ENCODE measurements around the gene PTPRK. TPM values are rescaled to one million over a fixed set of nuclear protein-coding genes. Genes with fewer than 3 reads are reported as not detected.

PTPRK gene
- total RNA-seq, 2 donors from 2014 or later = 60.6 to 121 TPM

DNA sequence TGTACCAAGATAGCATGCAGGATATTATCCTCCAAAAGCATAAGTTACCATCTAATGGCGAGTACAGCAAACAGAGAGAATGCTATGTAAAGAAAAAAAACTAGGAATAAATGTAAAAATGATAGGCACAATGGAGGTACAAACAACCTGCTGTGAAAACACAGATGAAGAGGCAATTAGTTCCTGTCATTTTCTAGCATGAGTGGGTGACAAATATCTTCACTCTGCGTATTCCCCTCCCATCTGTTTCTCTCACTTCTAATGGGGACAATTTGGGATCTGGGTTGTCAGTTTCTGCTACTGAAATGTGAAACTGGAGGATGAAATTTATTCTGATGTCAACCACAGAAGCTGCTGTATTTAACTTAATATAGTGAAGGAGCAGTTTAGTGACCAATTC, 11.7 kb upstream of the PTPRK start:
- no peaks in the 10 kb centered on the region for H3K36me3 ChIP-seq (replicated peaks in 1 of 2; ENCODE audit: insufficient read depth in 1 of 2, low read depth in 2 of 2)
- TF ChIP-seq, protein P1, sequence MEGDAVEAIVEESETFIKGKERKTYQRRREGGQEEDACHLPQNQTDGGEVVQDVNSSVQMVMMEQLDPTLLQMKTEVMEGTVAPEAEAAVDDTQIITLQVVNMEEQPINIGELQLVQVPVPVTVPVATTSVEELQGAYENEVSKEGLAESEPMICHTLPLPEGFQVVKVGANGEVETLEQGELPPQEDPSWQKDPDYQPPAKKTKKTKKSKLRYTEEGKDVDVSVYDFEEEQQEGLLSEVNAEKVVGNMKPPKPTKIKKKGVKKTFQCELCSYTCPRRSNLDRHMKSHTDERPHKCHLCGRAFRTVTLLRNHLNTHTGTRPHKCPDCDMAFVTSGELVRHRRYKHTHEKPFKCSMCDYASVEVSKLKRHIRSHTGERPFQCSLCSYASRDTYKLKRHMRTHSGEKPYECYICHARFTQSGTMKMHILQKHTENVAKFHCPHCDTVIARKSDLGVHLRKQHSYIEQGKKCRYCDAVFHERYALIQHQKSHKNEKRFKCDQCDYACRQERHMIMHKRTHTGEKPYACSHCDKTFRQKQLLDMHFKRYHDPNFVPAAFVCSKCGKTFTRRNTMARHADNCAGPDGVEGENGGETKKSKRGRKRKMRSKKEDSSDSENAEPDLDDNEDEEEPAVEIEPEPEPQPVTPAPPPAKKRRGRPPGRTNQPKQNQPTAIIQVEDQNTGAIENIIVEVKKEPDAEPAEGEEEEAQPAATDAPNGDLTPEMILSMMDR (IDR thresholded peaks at IDR 0.05) = no peak
- no peak for TF ChIP-seq POLR2A (IDR thresholded peaks at IDR 0.05)
- no peaks in the 10 kb centered on the region for H3K27me3 ChIP-seq
- no peaks in the 10 kb centered on the region for H3K4me1 ChIP-seq
- 70 to 83% methylated on average over 2 of the region's 2 CpGs for WGBS, 2 donors
- ATAC-seq = no peak
- H3K9me3 ChIP-seq = no peaks in the 10 kb centered on the region
- H3K4me3 ChIP-seq = no peak overlapping the region
- intact Hi-C loops (cut with DNase I) = no loop called here
- no peak overlapping the region for H3K27ac ChIP-seq
- no peak for DNase-seq

DNA sequence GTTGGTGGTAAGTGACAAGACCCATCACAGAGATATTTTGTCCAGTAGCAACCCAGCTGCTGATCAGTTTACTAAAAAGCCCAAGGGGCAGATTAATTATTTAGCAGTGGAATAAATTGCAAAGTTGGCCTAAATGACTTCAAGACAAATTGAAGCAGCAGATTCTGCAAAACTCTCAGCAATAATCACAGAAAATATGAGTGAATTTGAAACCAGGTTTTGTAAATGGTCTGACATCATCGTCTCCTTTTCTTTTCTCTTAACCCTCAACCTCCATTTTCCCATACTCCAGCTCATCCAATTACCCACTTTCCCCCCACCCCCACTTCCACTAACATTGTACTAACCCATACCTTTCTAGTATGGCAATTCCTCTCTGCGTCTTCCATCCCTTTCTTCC, 11.3 kb upstream of the PTPRK start:
- TF ChIP-seq POLR2A (IDR thresholded peaks at IDR 0.05) = no peak
- TF ChIP-seq, protein P1 (IDR thresholded peaks at IDR 0.05) = no peak
- Histone ChIP-seq H3K4me3 (no peak overlapping the region), H3K36me3 (replicated peaks in 1 of 2; ENCODE audit: insufficient read depth in 1 of 2, low read depth in 2 of 2) (no peaks in the 10 kb centered on the region), H3K4me1 (no peaks in the 10 kb centered on the region), H3K9me3 (no peaks in the 10 kb centered on the region), H3K27me3 (no peaks in the 10 kb centered on the region), H3K27ac (no peak overlapping the region)
- intact Hi-C loops (cut with DNase I) = no loop called here
- ATAC-seq (no peak), DNase-seq (no peak)
- 90 to 93% methylated on average over 2 of the region's 2 CpGs for WGBS, 2 donors

DNA sequence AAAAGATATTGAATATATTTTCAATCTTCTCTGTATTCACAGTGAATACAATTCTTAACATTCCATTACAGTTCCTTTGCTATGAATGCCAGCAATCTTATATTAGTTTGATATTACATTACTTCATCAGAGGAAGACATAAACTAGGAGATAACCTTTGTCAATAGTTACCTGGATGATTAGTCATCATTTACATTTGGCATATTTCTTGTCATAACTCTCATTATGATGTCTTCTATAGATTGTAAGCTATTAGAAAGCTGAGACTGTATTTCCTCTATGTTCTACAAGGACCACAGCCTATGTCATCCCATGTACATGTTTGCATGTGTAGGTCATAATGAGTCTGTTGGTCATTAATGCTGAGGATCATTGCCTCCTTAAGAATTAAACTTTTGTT, 7.8 kb upstream of the PTPRK start:
- Histone ChIP-seq H3K27me3 (no peaks in the 10 kb centered on the region), H3K27ac (no peak overlapping the region), H3K4me1 (peaks cover 9% of the 10 kb centered on the region), H3K36me3 (replicated peaks in 1 of 2; ENCODE audit: insufficient read depth in 1 of 2, low read depth in 2 of 2) (no peaks in the 10 kb centered on the region), H3K4me3 (no peak overlapping the region), H3K9me3 (no peaks in the 10 kb centered on the region)
- TF ChIP-seq POLR2A (IDR thresholded peaks at IDR 0.05) = no peak
- TF ChIP-seq, protein P1 (IDR thresholded peaks at IDR 0.05) = no peak
- no peak for ATAC-seq
- DNase-seq = no peak
- intact Hi-C loops (cut with DNase I) = no loop called here

DNA sequence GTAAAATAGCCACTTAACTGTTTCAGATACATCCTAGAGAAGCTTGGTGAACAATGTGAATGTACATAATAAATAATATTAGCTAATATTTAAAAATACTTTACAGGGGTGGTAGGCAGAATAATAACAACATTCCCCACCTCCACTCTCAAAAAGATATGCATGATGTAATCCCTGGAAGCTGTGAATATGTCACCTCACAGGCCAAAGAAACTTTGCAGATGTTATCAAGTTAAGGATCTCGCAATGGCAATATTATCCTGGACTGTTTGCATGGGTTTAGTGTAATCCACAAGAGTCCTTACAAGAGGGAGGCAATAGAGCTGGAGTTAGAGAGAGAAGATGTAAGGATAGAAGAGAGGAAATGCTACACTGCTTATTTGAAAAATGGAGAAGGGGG, 7.0 kb upstream of the PTPRK start:
- WGBS, 2 donors = 57 to 66% methylated on average over 1 of the region's 1 CpG
- Histone ChIP-seq H3K27ac (no peak overlapping the region), H3K9me3 (no peaks in the 10 kb centered on the region), H3K4me1 (peaks cover 9% of the 10 kb centered on the region), H3K27me3 (no peaks in the 10 kb centered on the region), H3K4me3 (no peak overlapping the region), H3K36me3 (replicated peaks in 1 of 2; ENCODE audit: insufficient read depth in 1 of 2, low read depth in 2 of 2) (no peaks in the 10 kb centered on the region)
- intact Hi-C loops (cut with DNase I) = no loop called here
- DNase-seq (no peak), ATAC-seq (no peak)
- TF ChIP-seq POLR2A (IDR thresholded peaks at IDR 0.05) = no peak
- TF ChIP-seq, protein P1 (IDR thresholded peaks at IDR 0.05) = no peak

DNA sequence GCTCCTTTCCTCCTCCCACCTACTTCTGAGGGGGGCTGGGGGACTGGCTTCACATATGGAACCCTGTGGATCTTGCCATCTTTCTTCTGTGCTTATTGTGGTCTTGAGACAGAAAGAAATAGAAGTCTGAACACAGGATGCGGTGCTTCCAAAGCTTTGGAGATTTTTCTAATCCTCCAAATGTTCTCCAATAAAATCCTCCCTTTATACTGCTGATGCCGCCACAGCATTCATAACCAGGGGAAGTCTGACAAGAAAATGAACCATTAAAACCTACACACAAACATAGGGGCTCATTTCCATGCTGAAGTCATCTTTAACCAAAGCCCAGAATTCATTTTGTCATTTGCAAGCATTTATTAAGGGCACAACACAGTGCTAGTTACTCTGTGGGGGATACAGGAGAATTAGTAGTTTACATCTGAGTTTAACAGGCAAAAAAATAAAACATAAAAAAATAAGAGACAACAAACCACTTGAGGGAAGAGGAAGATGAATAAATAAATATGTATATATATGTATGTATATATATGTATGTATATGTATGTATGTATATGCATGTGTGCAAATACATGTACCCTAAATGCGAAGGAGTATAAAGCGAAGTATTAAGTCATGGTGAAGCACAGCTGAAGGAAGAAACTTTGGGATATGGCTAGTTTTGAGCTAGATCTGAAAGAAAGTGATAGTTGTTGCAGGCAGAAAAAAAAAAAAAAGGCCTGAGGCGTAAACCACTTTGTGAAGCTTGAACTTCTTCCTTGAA, 5.9 kb upstream of the PTPRK start:
- intact Hi-C loops (cut with DNase I) = no loop called here
- 94 to 97% methylated on average over 5 of the region's 5 CpGs for WGBS, 2 donors

More for the DNA sequence above, 5.9 kb upstream of the PTPRK start:
- Histone ChIP-seq H3K9me3 (no peaks in the 10 kb centered on the region), H3K4me3 (no peak overlapping the region), H3K36me3 (replicated peaks in 1 of 2; ENCODE audit: insufficient read depth in 1 of 2, low read depth in 2 of 2) (no peaks in the 10 kb centered on the region), H3K27ac (no peak overlapping the region), H3K27me3 (no peaks in the 10 kb centered on the region), H3K4me1 (peaks cover 13% of the 10 kb centered on the region)
- TF ChIP-seq POLR2A (IDR thresholded peaks at IDR 0.05) = no peak
- TF ChIP-seq, protein P1 (IDR thresholded peaks at IDR 0.05) = no peak
- ATAC-seq = no peak
- DNase-seq = no peak
